HL-60 (cell line): ENCODE data around the gene ACTN4.

ENCODE experiments used
- CTCF ChIP-seq: IDR thresholded peaks from one replicate; pipeline ENCODE4 v1.5.1; 2011; ENCODE audit warnings: low read length, control low read depth, inconsistent platforms; ENCODE audit not compliant: insufficient read depth
- GABPA ChIP-seq: IDR thresholded peaks from 2 replicates; pipeline ENCODE4 v1.6.1; 2012; ENCODE audit warnings: low read depth
- POLR2AphosphoS5 ChIP-seq: IDR thresholded peaks from 2 replicates; pipeline ENCODE4 v1.6.1; 2012; ENCODE audit warnings: low read depth
- SPI1 ChIP-seq: IDR thresholded peaks from 2 replicates; pipeline ENCODE4 v1.6.1; 2012; ENCODE audit warnings: low read depth, mild to moderate bottlenecking, borderline replicate concordance

- TF ChIP-seq CTCF (no peak), GABPA (no peak), POLR2AphosphoS5 (no peak), SPI1 (no peak)
Observed at GRCh38 chr19:38661996-38662395, 14.5 kb downstream of the ACTN4 start.
